Naive thymus-derived CD4-positive, alpha-beta T cell (primary cell): Measurements from ENCODE around the gene USP13. TPM values are rescaled to one million over a fixed set of nuclear protein-coding genes. Genes with fewer than 3 reads are reported as not detected.

ENCODE experiments used
- ATAC-seq: fragments of 150-1000 bp; cut with Tn5 transposase; 2 replicates; pipeline ENCODE4 v1.10.0; 2021; ENCODE audit warnings: mild to moderate bottlenecking, moderate library complexity
- CTCF ChIA-PET: fragments of 350-600 bp; sonication (Branson Sonifier 250); formaldehyde crosslinking; loops from one replicate; lab custom pipeline; 2021; ENCODE audit warnings: antibody characterized with exemption; lab: Charles Lee
- POLR2A ChIA-PET: fragments of 350-600 bp; sonication (Branson Sonifier 250); formaldehyde crosslinking; loops from one replicate; lab custom pipeline; 2021; ENCODE audit warnings: antibody characterized with exemption, inconsistent platforms; lab: Charles Lee
- DNase-seq, 9 donors: peaks; one replicate each; pipeline versions ENCODE4 v3.0.0 to v3.0.0-alpha.2; 2020 to 2022; ENCODE audit warnings: mixed read lengths in 1 of 9
- H3K27ac ChIP-seq: one replicate; pipeline ENCODE4 v1.7.0; 2013; ENCODE audit warnings: mild to moderate bottlenecking, low read depth, low read length, moderate library complexity
- H3K27me3 ChIP-seq, 2 donors: one replicate each; pipeline ENCODE4 v1.7.0; 2013; ENCODE audit warnings: low read length in 2 of 2, mild to moderate bottlenecking in 2 of 2, moderate library complexity in 2 of 2; ENCODE audit not compliant: control insufficient read depth in 2 of 2, insufficient read depth in 2 of 2
- H3K36me3 ChIP-seq, 3 experiments: 1 replicate in 2 of 3; 2 replicates in 1 of 3; pipeline ENCODE4 v1.7.0; 2013; ENCODE audit warnings: low read length in 3 of 3, mild to moderate bottlenecking in 3 of 3, moderate library complexity in 1 of 3; ENCODE audit not compliant: insufficient read depth in 3 of 3, control insufficient read depth in 2 of 3
- H3K4me1 ChIP-seq, 2 donors: one replicate each; pipeline ENCODE4 v1.7.0; 2013; ENCODE audit warnings: low read length in 2 of 2, mild to moderate bottlenecking in 2 of 2, moderate library complexity in 1 of 2; ENCODE audit not compliant: control insufficient read depth in 2 of 2, insufficient read depth in 2 of 2
- H3K4me3 ChIP-seq: 2 replicates; pipeline ENCODE4 v1.7.0; 2013; ENCODE audit warnings: mild to moderate bottlenecking, low read length
- H3K9me3 ChIP-seq, 3 experiments: 1 replicate in 2 of 3; 2 replicates in 1 of 3; pipeline ENCODE4 v1.7.0; 2013; ENCODE audit warnings: low read length in 3 of 3; ENCODE audit not compliant: control insufficient read depth in 2 of 3
- H3K27ac Mint-ChIP-seq, 9 donors: one replicate each; pipeline ENCODE4 v1.8.0; 2020 to 2022; ENCODE audit warnings: mixed read lengths in 9 of 9, mild to moderate bottlenecking in 8 of 9, moderate library complexity in 5 of 9, inconsistent platforms in 2 of 9
- H3K27me3 Mint-ChIP-seq, 5 donors: one replicate each; pipeline ENCODE4 v1.8.0; 2021 to 2022; ENCODE audit warnings: mixed read lengths in 5 of 5, mild to moderate bottlenecking in 1 of 5
- H3K36me3 Mint-ChIP-seq, 5 donors: one replicate each; pipeline ENCODE4 v1.8.0; 2020 to 2022; ENCODE audit warnings: mixed read lengths in 5 of 5, mild to moderate bottlenecking in 3 of 5, inconsistent platforms in 1 of 5
- H3K4me1 Mint-ChIP-seq, 7 donors: one replicate each; pipeline ENCODE4 v1.8.0; 2020 to 2022; ENCODE audit warnings: mixed read lengths in 7 of 7, mild to moderate bottlenecking in 3 of 7, inconsistent platforms in 1 of 7
- H3K4me3 Mint-ChIP-seq, 10 donors: one replicate each; pipeline ENCODE4 v1.8.0; 2020 to 2022; ENCODE audit warnings: mild to moderate bottlenecking in 10 of 10, mixed read lengths in 10 of 10, moderate library complexity in 6 of 10, inconsistent platforms in 2 of 10
- H3K9me3 Mint-ChIP-seq, 11 donors: one replicate each; pipeline ENCODE4 v1.8.0; 2020 to 2022; ENCODE audit warnings: mixed read lengths in 11 of 11, mild to moderate bottlenecking in 4 of 11, inconsistent platforms in 1 of 11, moderate library complexity in 1 of 11
- intact Hi-C, 2 donors: fragments of 100-400 bp; cut with micrococcal nuclease; formaldehyde crosslinking; loops; one replicate each; pipeline ENCODE4 v1.15.1; 2023
- polyA plus RNA-seq, 2 donors: library from polyadenylated mRNA; unstranded; fragments of 300-500 nt; fragmentation: Illumina TruSeq; gene quantifications; one replicate each; pipeline ENCODE4 v1.2.3, GENCODE V29; 2021
- total RNA-seq, 6 experiments: library from RNA in 5 of 6; stranded (reverse) in 5 of 6; gene quantifications; 1 replicate in 5 of 6; 2 replicates in 1 of 6; pipeline ENCODE4 v1.2.3 and lab custom pipeline; 2021 to 2026

Gene USP13
- total and polyA plus RNA-seq, 7 experiments from 2014 or later = 5.7 to 9.1 (median 7.7) TPM

GRCh38 chr3:179766416-179767133 is 113.7 kb downstream of the USP13 start:
- H3K27me3 ChIP-seq = no peaks in the 10 kb centered on the region
- peaks cover 0 to 29% (median 0%) of the 10 kb centered on the region in 3 experiments for H3K36me3 ChIP-seq
- H3K4me1 ChIP-seq = no peaks in the 10 kb centered on the region
- Mint-ChIP-seq H3K9me3 (no peaks in the 10 kb centered on the region), H3K27me3 (no peaks in the 10 kb centered on the region), H3K27ac (no peak overlapping the region), H3K4me3 (no peak overlapping the region), H3K4me1 (peaks cover 0 to 3% (median 0%) of the 10 kb centered on the region in 7 donors), H3K36me3 (peaks cover 10 to 70% (median 36%) of the 10 kb centered on the region in 5 donors)
- CTCF ChIA-PET = no interaction called here
- no peaks in the 10 kb centered on the region for H3K9me3 ChIP-seq
- DNase-seq = no peak
- no peak overlapping the region for H3K27ac ChIP-seq
- ATAC-seq = no peak
- no peak overlapping the region for H3K4me3 ChIP-seq
- intact Hi-C loops = no loop called here
- POLR2A ChIA-PET = no interaction called here

- Mint-ChIP-seq H3K27ac (peak overlapping the region in 1 of 9 donors; percentile 41), H3K36me3 (peaks cover 7 to 73% (median 37%) of the 10 kb centered on the region in 5 donors)
- POLR2A ChIA-PET = no interaction called here
Measured at GRCh38 chr3:179768080-179768479, 115.2 kb downstream of the USP13 start.

GRCh38 chr3:179769411-179770247 is 116.8 kb downstream of the USP13 start:
- DNase-seq = no peak

More at GRCh38 chr3:179768080-179768479, 115.2 kb downstream of the USP13 start:
- no peaks in the 10 kb centered on the region for H3K4me1 ChIP-seq
- CTCF ChIA-PET = no interaction called here
- no peaks in the 10 kb centered on the region for H3K9me3 ChIP-seq
- Mint-ChIP-seq H3K9me3 (no peaks in the 10 kb centered on the region), H3K4me3 (no peak overlapping the region), H3K4me1 (peaks cover 0 to 3% (median 0%) of the 10 kb centered on the region in 7 donors), H3K27me3 (no peaks in the 10 kb centered on the region)
- intact Hi-C loops = no loop called here
- DNase-seq = no peak
- H3K27ac ChIP-seq = no peak overlapping the region
- H3K27me3 ChIP-seq = no peaks in the 10 kb centered on the region
- H3K4me3 ChIP-seq = no peak overlapping the region
- peaks cover 0 to 29% (median 0%) of the 10 kb centered on the region in 3 experiments for H3K36me3 ChIP-seq
- ATAC-seq = no peak

GRCh38 chr3:179771797-179772196 is 119.0 kb downstream of the USP13 start:
- intact Hi-C loops = no loop called here
- peaks cover 0 to 3% (median 0%) of the 10 kb centered on the region in 7 donors for H3K4me1 Mint-ChIP-seq
- peaks cover 0 to 4% (median 0%) of the 10 kb centered on the region in 11 donors for H3K9me3 Mint-ChIP-seq
- peaks cover 5 to 72% (median 49%) of the 10 kb centered on the region in 5 donors for H3K36me3 Mint-ChIP-seq
- no peaks in the 10 kb centered on the region for H3K27me3 ChIP-seq
- POLR2A ChIA-PET = no interaction called here
- peaks cover 0 to 20% (median 0%) of the 10 kb centered on the region in 3 experiments for H3K36me3 ChIP-seq
- H3K27me3 Mint-ChIP-seq = no peaks in the 10 kb centered on the region
- no peak overlapping the region for H3K27ac ChIP-seq
- H3K27ac Mint-ChIP-seq = no peak overlapping the region
- CTCF ChIA-PET = no interaction called here
- ATAC-seq (no peak), DNase-seq (no peak)
- no peaks in the 10 kb centered on the region for H3K4me1 ChIP-seq
- H3K4me3 ChIP-seq = no peak overlapping the region
- H3K4me3 Mint-ChIP-seq = no peak overlapping the region
- H3K9me3 ChIP-seq = no peaks in the 10 kb centered on the region

More at GRCh38 chr3:179769411-179770247, 116.8 kb downstream of the USP13 start:
- H3K4me1 ChIP-seq = no peaks in the 10 kb centered on the region
- Mint-ChIP-seq H3K4me1 (peaks cover 0 to 3% (median 0%) of the 10 kb centered on the region in 7 donors), H3K9me3 (peaks cover 0 to 4% (median 0%) of the 10 kb centered on the region in 11 donors), H3K27me3 (no peaks in the 10 kb centered on the region), H3K27ac (peak overlapping the region in 1 of 9 donors; percentile 24), H3K4me3 (no peak overlapping the region), H3K36me3 (peaks cover 8 to 77% (median 50%) of the 10 kb centered on the region in 5 donors)
- H3K27me3 ChIP-seq = no peaks in the 10 kb centered on the region
- H3K9me3 ChIP-seq = no peaks in the 10 kb centered on the region
- intact Hi-C loops = no loop called here
- POLR2A ChIA-PET = no interaction called here
- H3K36me3 ChIP-seq = peaks cover 0 to 35% (median 0%) of the 10 kb centered on the region in 3 experiments
- H3K27ac ChIP-seq = no peak overlapping the region
- no peak overlapping the region for H3K4me3 ChIP-seq
- ATAC-seq = no peak
- CTCF ChIA-PET = no interaction called here

GRCh38 chr3:179772297-179772696 is 119.5 kb downstream of the USP13 start:
- CTCF ChIA-PET = no interaction called here
- intact Hi-C loops = no loop called here
- no peak for ATAC-seq
- Histone ChIP-seq H3K27ac (no peak overlapping the region), H3K27me3 (no peaks in the 10 kb centered on the region), H3K36me3 (peaks cover 0 to 16% (median 0%) of the 10 kb centered on the region in 3 experiments), H3K4me3 (no peak overlapping the region), H3K9me3 (no peaks in the 10 kb centered on the region), H3K4me1 (no peaks in the 10 kb centered on the region)
- Mint-ChIP-seq H3K9me3 (peaks cover 0 to 6% (median 0%) of the 10 kb centered on the region in 11 donors), H3K4me3 (no peak overlapping the region), H3K27ac (peak overlapping the region in 1 of 9 donors; percentile 46), H3K27me3 (no peaks in the 10 kb centered on the region), H3K4me1 (peaks cover 0 to 3% (median 0%) of the 10 kb centered on the region in 7 donors), H3K36me3 (peaks cover 3 to 69% (median 49%) of the 10 kb centered on the region in 5 donors)
- POLR2A ChIA-PET = no interaction called here
- no peak for DNase-seq

- intact Hi-C loops = no loop called here
- H3K4me3 Mint-ChIP-seq = no peak overlapping the region
- Histone ChIP-seq H3K27ac (no peak overlapping the region), H3K4me3 (no peak overlapping the region), H3K27me3 (no peaks in the 10 kb centered on the region), H3K9me3 (no peaks in the 10 kb centered on the region), H3K36me3 (peaks cover 0 to 9% (median 0%) of the 10 kb centered on the region in 3 experiments), H3K4me1 (no peaks in the 10 kb centered on the region)
- H3K36me3 Mint-ChIP-seq = peaks cover 8 to 78% (median 64%) of the 10 kb centered on the region in 5 donors
- no peak for DNase-seq
- H3K9me3 Mint-ChIP-seq = peaks cover 0 to 9% (median 4%) of the 10 kb centered on the region in 11 donors
- H3K27me3 Mint-ChIP-seq = no peaks in the 10 kb centered on the region
- no peak for ATAC-seq
- ChIA-PET POLR2A (no interaction called here), CTCF (no interaction called here)
- H3K4me1 Mint-ChIP-seq = no peaks in the 10 kb centered on the region
- no peak overlapping the region for H3K27ac Mint-ChIP-seq
Measured at GRCh38 chr3:179775416-179776122, 122.7 kb downstream of the USP13 start.
